Measurements from ENCODE around the gene INO80.
"Not testable (repeated sequence)": the region's sequence is repeated elsewhere in the genome, so short reads cannot be mapped to it uniquely, and the experiment has no call there.

INO80 gene

DNA sequence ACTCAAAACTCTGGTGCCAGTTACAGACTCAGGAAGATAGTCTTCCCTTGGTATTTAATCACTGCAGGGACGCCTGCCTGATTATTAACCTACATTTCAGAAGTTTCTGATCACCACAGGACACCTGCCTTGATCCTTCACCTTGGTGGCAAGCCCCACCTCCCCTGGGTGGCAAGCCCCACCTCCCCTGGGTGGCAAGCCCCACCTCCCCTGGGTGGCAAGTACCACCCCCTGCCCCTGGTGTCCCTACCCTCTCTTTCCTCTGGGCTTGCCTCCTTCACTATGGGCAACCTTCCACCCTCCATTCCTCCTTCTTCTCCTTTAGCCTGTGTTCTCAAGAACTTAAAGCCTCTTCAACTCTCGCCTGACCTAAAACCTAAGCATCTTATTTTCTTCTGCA is 16.0 kb upstream of the INO80 start:
- not testable (repeated sequence) for H3K27ac Mint-ChIP-seq; ATAC-seq (ENCODE audit: low read depth); DNase-seq (ENCODE audit: low spot score in 2 of 2); H3K4me3 Mint-ChIP-seq; H3K4me1 Mint-ChIP-seq; H3K36me3 Mint-ChIP-seq; H3K9me3 Mint-ChIP-seq
- H3K27me3 Mint-ChIP-seq: peaks cover 15% of the 10 kb centered on the region

- Mint-ChIP-seq H3K27ac (no peak overlapping the region), H3K36me3 (no peaks in the 10 kb centered on the region), H3K4me3 (no peak overlapping the region), H3K4me1 (no peaks in the 10 kb centered on the region), H3K27me3 (peaks cover 20% of the 10 kb centered on the region), H3K9me3 (peaks cover 1% of the 10 kb centered on the region)
- ATAC-seq (ENCODE audit: low read depth) (no peak), DNase-seq (ENCODE audit: low spot score in 2 of 2) (no peak)
Observed at GRCh38 chr15:41128174-41128902, 12.3 kb upstream of the INO80 start.

- H3K4me3 Mint-ChIP-seq: no peak overlapping the region
- DNase-seq (ENCODE audit: low spot score in 2 of 2) (no peak), ATAC-seq (ENCODE audit: low read depth) (no peak)
- no peaks in the 10 kb centered on the region for H3K9me3 Mint-ChIP-seq
- H3K4me1 Mint-ChIP-seq: no peaks in the 10 kb centered on the region
- peaks cover 5% of the 10 kb centered on the region for H3K27me3 Mint-ChIP-seq
- H3K27ac Mint-ChIP-seq: no peak overlapping the region
- no peaks in the 10 kb centered on the region for H3K36me3 Mint-ChIP-seq
Observed at GRCh38 chr15:41125931-41126642, 10.0 kb upstream of the INO80 start.

- DNase-seq (ENCODE audit: low spot score in 2 of 2): no peak
- Mint-ChIP-seq H3K27ac (no peak overlapping the region), H3K9me3 (no peaks in the 10 kb centered on the region), H3K4me3 (no peak overlapping the region), H3K36me3 (no peaks in the 10 kb centered on the region), H3K4me1 (no peaks in the 10 kb centered on the region), H3K27me3 (peaks cover 5% of the 10 kb centered on the region)
- no peak for ATAC-seq (ENCODE audit: low read depth)
Observed at GRCh38 chr15:41125063-41125669, 9.1 kb upstream of the INO80 start.

- DNase-seq (ENCODE audit: low spot score in 2 of 2) (no peak), ATAC-seq (ENCODE audit: low read depth) (no peak)
- no peak overlapping the region for H3K4me3 Mint-ChIP-seq
- no peaks in the 10 kb centered on the region for H3K9me3 Mint-ChIP-seq
- no peak overlapping the region for H3K27ac Mint-ChIP-seq
- H3K27me3 Mint-ChIP-seq: peaks cover 5% of the 10 kb centered on the region
- H3K36me3 Mint-ChIP-seq: no peaks in the 10 kb centered on the region
- no peaks in the 10 kb centered on the region for H3K4me1 Mint-ChIP-seq
Observed at GRCh38 chr15:41124058-41124457, 8.0 kb upstream of the INO80 start.

DNA sequence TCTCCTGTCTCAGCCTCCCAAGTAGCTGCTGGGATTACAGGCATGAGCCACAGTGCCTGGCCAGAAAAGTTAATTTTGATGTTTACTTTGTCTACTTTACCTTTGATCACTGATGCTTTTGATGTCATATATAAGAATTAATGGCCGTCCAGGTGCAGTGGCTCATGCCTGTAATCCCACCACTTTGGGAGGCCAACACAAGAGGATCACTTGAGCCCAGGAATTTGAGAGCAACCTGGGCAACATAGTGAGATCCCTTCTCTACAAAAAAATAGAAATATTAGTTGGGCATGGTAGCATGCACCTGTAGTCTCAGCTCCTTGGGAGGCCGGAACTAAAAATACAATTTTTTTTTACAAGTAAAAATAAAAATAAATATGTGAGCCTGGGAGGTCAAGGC is 6.8 kb upstream of the INO80 start:
- Mint-ChIP-seq H3K4me3 (no peak overlapping the region), H3K4me1 (no peaks in the 10 kb centered on the region), H3K9me3 (no peaks in the 10 kb centered on the region), H3K36me3 (no peaks in the 10 kb centered on the region), H3K27ac (no peak overlapping the region), H3K27me3 (peaks cover 5% of the 10 kb centered on the region)
- DNase-seq (ENCODE audit: low spot score in 2 of 2): no peak
- ATAC-seq (ENCODE audit: low read depth): no peak

DNA sequence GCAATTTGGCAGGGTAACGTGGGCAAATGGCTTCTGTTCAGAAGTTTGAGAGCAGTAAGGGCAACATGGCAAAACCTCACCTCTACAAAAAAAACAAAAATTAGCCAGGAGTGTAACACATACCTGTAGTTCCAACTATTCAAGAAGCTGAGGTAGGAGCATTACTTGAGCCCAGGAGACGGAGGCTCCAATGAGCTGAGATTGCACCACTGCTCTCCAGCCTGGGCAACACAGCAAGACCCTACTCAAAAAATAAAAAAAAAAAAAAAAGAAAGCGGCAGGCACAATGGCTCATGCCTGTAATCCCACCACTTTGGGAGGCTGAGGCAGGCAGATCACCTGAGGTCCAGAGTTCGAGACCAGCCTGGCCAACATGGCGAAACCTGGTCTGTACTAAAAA is 5.9 kb upstream of the INO80 start:
- Mint-ChIP-seq H3K27me3 (peaks cover 5% of the 10 kb centered on the region), H3K4me1 (no peaks in the 10 kb centered on the region), H3K4me3 (no peak overlapping the region), H3K9me3 (no peaks in the 10 kb centered on the region), H3K27ac (no peak overlapping the region), H3K36me3 (no peaks in the 10 kb centered on the region)
- no peak for ATAC-seq (ENCODE audit: low read depth)
- DNase-seq (ENCODE audit: low spot score in 2 of 2): no peak

GRCh38 chr15:41116962-41117252 is 827 bp upstream of the INO80 start:
- Mint-ChIP-seq H3K27me3 (no peaks in the 10 kb centered on the region), H3K27ac (peak overlapping the region; percentile 98), H3K4me1 (peaks cover 8% of the 10 kb centered on the region), H3K36me3 (peaks cover 7% of the 10 kb centered on the region), H3K9me3 (no peaks in the 10 kb centered on the region), H3K4me3 (peak overlapping the region; percentile 98)
- DNase-seq (ENCODE audit: low spot score in 2 of 2): no peak
- ATAC-seq (ENCODE audit: low read depth): no peak

DNA sequence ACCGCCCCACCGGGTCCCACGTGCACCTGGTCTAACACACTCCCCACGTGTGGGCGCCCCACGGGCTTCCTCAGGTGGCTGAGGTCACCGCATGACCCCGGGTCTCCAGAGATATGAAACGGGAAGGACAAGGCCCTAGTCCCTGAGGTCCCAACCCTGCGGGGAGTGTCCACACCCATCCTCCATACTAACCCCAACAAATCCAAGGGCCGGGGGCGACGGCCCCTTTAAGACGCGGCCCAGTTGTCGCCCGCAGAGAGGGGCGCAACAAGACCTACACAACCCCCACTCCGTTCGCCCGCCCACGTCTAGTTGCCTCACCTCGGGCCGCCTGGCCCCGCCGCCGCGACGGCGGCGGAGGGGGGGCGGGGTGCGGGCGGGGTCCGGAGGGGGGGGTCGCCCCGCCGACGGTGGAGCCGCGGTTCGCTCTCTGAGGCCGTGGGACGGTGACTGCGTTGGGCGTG is 396 bp downstream of the INO80 start:
- peak; percentile 77 to 78 for DNase-seq (ENCODE audit: low spot score in 2 of 2)
- no peaks in the 10 kb centered on the region for H3K27me3 Mint-ChIP-seq
- peak overlapping the region; percentile 98 for H3K27ac Mint-ChIP-seq

GRCh38 chr15:41115161-41115651 is 874 bp downstream of the INO80 start:
- H3K4me1 Mint-ChIP-seq: peaks cover 8% of the 10 kb centered on the region
- no peaks in the 10 kb centered on the region for H3K27me3 Mint-ChIP-seq
- ATAC-seq (ENCODE audit: low read depth) (no peak), DNase-seq (ENCODE audit: low spot score in 2 of 2) (no peak)
- peak overlapping the region; percentile 98 for H3K4me3 Mint-ChIP-seq
- H3K36me3 Mint-ChIP-seq: peaks cover 7% of the 10 kb centered on the region
- H3K27ac Mint-ChIP-seq: peak overlapping the region; percentile 98
- no peaks in the 10 kb centered on the region for H3K9me3 Mint-ChIP-seq

More for the DNA sequence above, 396 bp downstream of the INO80 start:
- Mint-ChIP-seq H3K4me1 (peaks cover 8% of the 10 kb centered on the region), H3K36me3 (peaks cover 7% of the 10 kb centered on the region), H3K9me3 (no peaks in the 10 kb centered on the region), H3K4me3 (peak overlapping the region; percentile 98)
- peak; percentile 76 for ATAC-seq (ENCODE audit: low read depth)

GRCh38 chr15:41106947-41107346 is 9.1 kb downstream of the INO80 start:
- ATAC-seq (ENCODE audit: low read depth): no peak
- H3K4me3 Mint-ChIP-seq: no peak overlapping the region
- peak overlapping the region; percentile 25 for H3K27ac Mint-ChIP-seq
- H3K9me3 Mint-ChIP-seq: no peaks in the 10 kb centered on the region
- peaks cover 11% of the 10 kb centered on the region for H3K4me1 Mint-ChIP-seq
- no peaks in the 10 kb centered on the region for H3K27me3 Mint-ChIP-seq
- peaks cover 11% of the 10 kb centered on the region for H3K36me3 Mint-ChIP-seq
- DNase-seq (ENCODE audit: low spot score in 2 of 2): no peak

DNA sequence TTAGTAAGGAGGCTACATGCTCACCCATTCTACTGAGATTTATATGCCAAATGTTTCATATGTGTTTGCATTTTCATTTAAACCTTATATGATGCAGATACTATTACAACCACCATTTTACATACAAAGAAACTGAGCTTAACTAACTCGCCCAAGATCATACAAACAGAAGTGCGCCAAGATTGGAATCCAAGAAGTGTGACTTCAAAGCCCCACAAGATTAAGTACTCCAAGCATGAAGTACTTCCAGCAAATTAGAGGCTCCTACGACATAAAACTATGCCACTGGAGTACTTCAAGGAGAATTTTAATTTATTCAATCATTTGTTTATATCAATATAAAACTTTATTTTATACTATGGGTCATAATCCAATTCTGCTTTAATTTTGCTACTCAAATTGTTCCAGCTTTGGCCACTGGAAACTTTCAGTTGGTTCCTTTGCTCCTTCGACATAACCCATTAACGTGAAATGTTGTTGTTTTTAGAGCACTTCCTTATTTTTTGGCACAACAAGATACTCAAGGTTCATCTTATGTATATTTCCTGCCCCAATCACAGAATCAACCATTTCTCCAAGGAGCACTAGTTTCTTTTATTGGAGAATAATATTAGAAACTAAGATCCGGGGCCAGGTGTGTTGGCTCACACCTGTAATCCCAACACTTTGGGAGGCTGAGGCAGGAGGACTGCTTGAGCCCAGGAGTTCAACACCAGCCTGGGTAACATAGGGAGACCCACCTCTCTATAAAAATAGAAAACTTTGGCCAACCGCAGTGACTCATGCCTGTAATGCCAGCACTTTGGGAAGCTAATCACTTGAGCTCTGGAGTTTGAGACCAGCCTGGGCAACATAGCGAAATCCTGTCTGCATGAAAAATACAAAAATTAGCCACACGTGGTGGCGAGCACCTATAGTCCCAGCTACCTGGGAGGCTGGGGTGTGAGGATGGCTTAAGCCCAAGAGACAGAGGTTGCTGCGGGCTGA is 10.4 kb downstream of the INO80 start:
- Mint-ChIP-seq H3K27me3 (no peaks in the 10 kb centered on the region), H3K9me3 (no peaks in the 10 kb centered on the region), H3K4me1 (peaks cover 14% of the 10 kb centered on the region), H3K4me3 (no peak overlapping the region), H3K27ac (no peak overlapping the region), H3K36me3 (peaks cover 15% of the 10 kb centered on the region)
- ATAC-seq (ENCODE audit: low read depth) (no peak), DNase-seq (ENCODE audit: low spot score in 2 of 2) (no peak)

DNA sequence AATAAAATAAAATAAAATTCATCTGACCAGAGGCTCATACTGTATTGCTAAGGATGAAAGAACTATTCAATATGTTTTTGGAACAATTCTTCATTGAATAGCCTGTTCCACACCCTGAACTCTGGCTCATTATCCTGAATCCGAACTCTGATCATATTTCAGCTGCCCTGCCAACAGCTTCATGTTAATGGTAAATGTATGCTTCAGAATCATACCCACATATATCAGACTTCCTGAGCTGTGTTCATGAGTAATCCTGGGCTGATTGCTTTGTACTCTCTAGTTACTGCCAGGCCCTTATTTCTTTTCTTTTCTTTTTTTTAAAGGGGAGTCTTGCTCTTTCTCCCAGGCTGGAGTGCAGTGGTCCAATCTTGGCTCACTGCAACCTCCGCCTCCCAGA is 11.8 kb downstream of the INO80 start:
- Mint-ChIP-seq H3K4me3 (no peak overlapping the region), H3K4me1 (peaks cover 14% of the 10 kb centered on the region), H3K36me3 (peaks cover 15% of the 10 kb centered on the region), H3K27me3 (no peaks in the 10 kb centered on the region), H3K9me3 (no peaks in the 10 kb centered on the region), H3K27ac (no peak overlapping the region)
- ATAC-seq (ENCODE audit: low read depth) (no peak), DNase-seq (ENCODE audit: low spot score in 2 of 2) (no peak)
